ENCODE measurements around the gene SPOP.

SPOP gene

DNA sequence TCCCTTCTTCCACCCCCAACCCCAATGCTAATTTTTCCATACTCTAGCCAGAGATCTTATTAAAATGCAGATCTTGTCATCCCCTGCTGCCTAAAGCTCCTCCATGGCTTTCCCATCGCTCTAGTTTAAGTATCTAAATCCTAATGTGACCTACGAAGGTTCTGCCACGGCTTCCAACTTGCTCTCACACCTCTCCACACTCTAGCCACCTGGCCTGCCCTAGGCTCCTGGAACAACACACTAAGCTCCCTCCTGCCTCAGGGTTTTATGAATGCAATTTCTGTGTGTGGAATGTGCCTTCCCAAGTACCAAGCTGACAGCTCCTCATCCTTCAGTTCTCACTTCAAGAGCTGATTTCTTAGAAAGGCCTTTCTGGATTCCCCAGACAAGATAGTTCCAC, 85.6 kb downstream of the SPOP start:
- TF ChIP-seq ZFX (IDR thresholded peaks at IDR 0.05; ENCODE audit: borderline replicate concordance) (no peak), CTCF (IDR thresholded peaks at IDR 0.05) (no peak)
- no peak overlapping the region for H3K27ac ChIP-seq

DNA sequence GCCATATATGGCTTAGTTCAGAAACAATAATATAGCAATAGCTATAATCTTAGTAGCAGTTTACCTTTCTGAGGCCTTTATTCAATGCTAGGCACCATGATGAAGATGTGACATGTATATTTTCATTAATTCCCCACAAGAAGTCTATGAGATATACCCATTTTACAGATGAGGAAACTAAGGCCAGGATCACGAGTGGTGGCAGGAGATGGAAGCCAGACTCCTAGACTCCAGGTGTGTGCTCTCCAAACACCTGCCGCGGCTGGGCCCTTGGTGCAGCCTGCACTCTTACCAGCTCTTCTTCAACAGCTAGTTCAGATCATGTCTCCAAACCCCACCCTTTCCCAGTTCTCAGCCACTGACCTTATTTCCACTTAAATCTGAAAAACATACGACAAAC, 87.0 kb downstream of the SPOP start:
- H3K27ac ChIP-seq: no peak overlapping the region

GRCh38 chr17:49589577-49589927, 88.3 kb downstream of the SPOP start:
- H3K27ac ChIP-seq: no peak overlapping the region
- TF ChIP-seq ZFX (IDR thresholded peaks at IDR 0.05; ENCODE audit: borderline replicate concordance): no peak
- no peak for TF ChIP-seq CTCF (IDR thresholded peaks at IDR 0.05)

More for the DNA sequence above, 87.0 kb downstream of the SPOP start:
- TF ChIP-seq ZFX (IDR thresholded peaks at IDR 0.05; ENCODE audit: borderline replicate concordance) (no peak), CTCF (IDR thresholded peaks at IDR 0.05) (no peak)

DNA sequence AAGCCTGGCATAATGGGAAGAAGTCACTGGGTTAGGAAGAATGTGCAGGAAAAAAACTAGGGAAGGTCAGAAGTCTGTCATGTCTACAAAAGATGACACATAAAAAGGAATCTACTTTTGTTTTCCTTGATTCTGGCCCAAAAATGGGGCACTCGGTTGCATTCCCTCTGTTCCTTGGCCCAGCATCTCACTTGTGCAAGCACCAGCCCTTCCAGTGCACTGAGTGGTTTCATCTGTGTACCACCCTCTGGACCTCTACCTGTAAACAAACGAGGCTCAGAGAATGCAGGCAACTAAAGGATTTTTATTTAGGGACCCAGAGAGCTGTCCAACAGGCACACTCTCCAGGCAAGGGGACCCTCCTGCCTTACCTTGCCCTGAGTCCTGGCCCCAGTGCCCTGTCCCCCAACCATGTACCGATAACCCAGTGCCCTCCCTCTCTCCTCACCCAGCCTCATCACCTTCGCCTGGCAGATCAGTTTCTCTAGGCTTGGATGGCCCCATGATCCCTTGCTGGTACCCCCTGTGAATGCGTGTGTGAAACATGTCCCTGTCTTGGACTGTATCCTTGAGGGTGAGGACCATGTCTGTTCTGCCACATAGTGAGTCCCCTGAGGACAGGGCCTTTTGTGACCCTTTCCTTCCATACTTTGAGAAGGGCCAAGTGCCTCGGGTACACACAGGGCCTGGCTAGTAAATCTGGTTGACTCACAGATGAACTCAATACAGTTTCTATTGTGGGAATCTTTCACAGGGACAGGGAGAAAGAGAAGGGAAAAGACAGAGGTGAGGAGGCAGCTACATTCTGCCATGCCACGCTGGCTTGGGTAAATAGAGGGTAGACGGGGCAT, 88.9 kb downstream of the SPOP start:
- TF ChIP-seq CTCF (IDR thresholded peaks at IDR 0.05) (no peak), ZFX (IDR thresholded peaks at IDR 0.05; ENCODE audit: borderline replicate concordance) (no peak)
- no peak overlapping the region for H3K27ac ChIP-seq

GRCh38 chr17:49588312-49588711, 89.6 kb downstream of the SPOP start:
- TF ChIP-seq ZFX (IDR thresholded peaks at IDR 0.05; ENCODE audit: borderline replicate concordance): no peak
- no peak for TF ChIP-seq CTCF (IDR thresholded peaks at IDR 0.05)
- H3K27ac ChIP-seq: no peak overlapping the region

GRCh38 chr17:49587366-49588073, 90.4 kb downstream of the SPOP start:
- TF ChIP-seq ZFX (IDR thresholded peaks at IDR 0.05; ENCODE audit: borderline replicate concordance): no peak
- TF ChIP-seq CTCF (IDR thresholded peaks at IDR 0.05): no peak
- no peak overlapping the region for H3K27ac ChIP-seq
